ENCODE measurements around the gene CHST11.

DNA sequence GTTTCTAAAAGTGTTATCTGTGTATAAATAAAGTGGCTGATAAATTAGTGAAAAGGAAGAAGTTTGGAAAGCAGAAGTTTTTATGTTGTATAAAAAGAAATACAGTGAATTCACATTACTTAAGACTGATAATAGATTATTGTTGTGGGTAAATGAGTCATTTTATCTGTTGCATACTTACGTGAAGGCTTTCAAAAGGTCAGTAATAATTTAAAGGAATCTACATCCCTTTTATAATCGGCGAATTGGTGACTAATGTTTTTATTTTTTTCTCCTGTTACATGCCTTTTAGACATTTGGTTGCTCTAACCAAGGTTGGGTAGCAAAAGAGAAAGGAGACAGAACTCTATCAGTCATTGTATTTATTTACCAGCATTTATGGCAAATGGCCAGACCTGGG lies 345.5 kb downstream of the CHST11 start:
- TF ChIP-seq, protein P1, sequence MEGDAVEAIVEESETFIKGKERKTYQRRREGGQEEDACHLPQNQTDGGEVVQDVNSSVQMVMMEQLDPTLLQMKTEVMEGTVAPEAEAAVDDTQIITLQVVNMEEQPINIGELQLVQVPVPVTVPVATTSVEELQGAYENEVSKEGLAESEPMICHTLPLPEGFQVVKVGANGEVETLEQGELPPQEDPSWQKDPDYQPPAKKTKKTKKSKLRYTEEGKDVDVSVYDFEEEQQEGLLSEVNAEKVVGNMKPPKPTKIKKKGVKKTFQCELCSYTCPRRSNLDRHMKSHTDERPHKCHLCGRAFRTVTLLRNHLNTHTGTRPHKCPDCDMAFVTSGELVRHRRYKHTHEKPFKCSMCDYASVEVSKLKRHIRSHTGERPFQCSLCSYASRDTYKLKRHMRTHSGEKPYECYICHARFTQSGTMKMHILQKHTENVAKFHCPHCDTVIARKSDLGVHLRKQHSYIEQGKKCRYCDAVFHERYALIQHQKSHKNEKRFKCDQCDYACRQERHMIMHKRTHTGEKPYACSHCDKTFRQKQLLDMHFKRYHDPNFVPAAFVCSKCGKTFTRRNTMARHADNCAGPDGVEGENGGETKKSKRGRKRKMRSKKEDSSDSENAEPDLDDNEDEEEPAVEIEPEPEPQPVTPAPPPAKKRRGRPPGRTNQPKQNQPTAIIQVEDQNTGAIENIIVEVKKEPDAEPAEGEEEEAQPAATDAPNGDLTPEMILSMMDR (IDR thresholded peaks at IDR 0.05): no peak
- TF ChIP-seq POLR2A (IDR thresholded peaks at IDR 0.05): no peak
